SK-N-SH (cell line): ENCODE results near the gene SOBP.

Source experiments
- CTCF ChIP-seq: fragments of 200-600 bp; sonication (generic); IDR thresholded peaks from 2 replicates; pipeline ENCODE4 v1.6.1; 2017; ENCODE audit warnings: antibody characterized with exemption, mild to moderate bottlenecking, moderate library complexity
- GABPA ChIP-seq: IDR thresholded peaks from 2 replicates; pipeline ENCODE4 v1.4.0; 2012; ENCODE audit warnings: low read depth, mild to moderate bottlenecking
- JUND ChIP-seq: IDR thresholded peaks from 2 replicates; pipeline ENCODE4 v1.4.0; 2012
- MAX ChIP-seq: IDR thresholded peaks from 2 replicates; pipeline ENCODE4 v1.4.0; 2012; ENCODE audit warnings: low read depth
- PBX3 ChIP-seq: IDR thresholded peaks from 2 replicates; pipeline ENCODE4; 2012
- POLR2AphosphoS5 ChIP-seq: IDR thresholded peaks from 2 replicates; pipeline ENCODE4 v1.6.1; 2012; ENCODE audit warnings: low read depth, low read length
- RAD21 ChIP-seq: IDR thresholded peaks from 2 replicates; pipeline ENCODE4 v1.6.1; 2012; ENCODE audit warnings: mild to moderate bottlenecking, low read length
- REST ChIP-seq: IDR thresholded peaks from 2 replicates; pipeline ENCODE4 v1.6.1; 2012; ENCODE audit warnings: mild to moderate bottlenecking, low read depth, low read length, moderate library complexity
- RFX5 ChIP-seq: IDR thresholded peaks from 2 replicates; pipeline ENCODE4 v1.6.1; 2012; ENCODE audit warnings: mild to moderate bottlenecking, improper control_type of control experiment, low read length
- SMC3 ChIP-seq: IDR thresholded peaks from 2 replicates; pipeline ENCODE4 v1.6.1; 2012; ENCODE audit warnings: low read depth, low read length, improper control_type of control experiment
- TCF12 ChIP-seq: IDR thresholded peaks from 2 replicates; pipeline ENCODE4 v1.4.0; 2012
- USF2 ChIP-seq: fragments of 150-350 bp; IDR thresholded peaks from 2 replicates; pipeline ENCODE4 v1.6.1; 2017; ENCODE audit warnings: antibody characterized with exemption, low read length, low read depth, borderline replicate concordance

- TF ChIP-seq MAX, result no peak
- no peak for TF ChIP-seq CTCF
- no peak for TF ChIP-seq PBX3
- no peak for TF ChIP-seq REST
- no peak for TF ChIP-seq GABPA
- TF ChIP-seq TCF12, result no peak
- TF ChIP-seq USF2, result no peak
- TF ChIP-seq RAD21, result no peak
- no peak for TF ChIP-seq POLR2AphosphoS5
- no peak for TF ChIP-seq JUND
- no peak for TF ChIP-seq SMC3
- no peak for TF ChIP-seq RFX5
These were observed 134.1 kb downstream of the SOBP start for GRCh38 chr6:107624050-107624449.
